Endothelial cell of umbilical vein (primary cell): ENCODE results near the gene TPP1. TPM values are rescaled to one million over a fixed set of nuclear protein-coding genes. Genes with fewer than 3 reads are reported as not detected.

Experiments used
- BruUV-seq: library from RNA; stranded (reverse); fragments of 400-500 nt; replicated peaks from 2 replicates; lab custom pipeline; 2021; lab: Mats Ljungman, UMichigan
- CTCF ChIA-PET: fragments of 300-600, 350-600 bp; sonication (Branson Sonifier 250); formaldehyde crosslinking; loops from one replicate; lab custom pipeline; 2021; ENCODE audit warnings: antibody characterized with exemption, inconsistent platforms; lab: Charles Lee
- POLR2A ChIA-PET: fragments of 300-600, 350-600 bp; sonication (Branson Sonifier 250); formaldehyde crosslinking; loops from one replicate; lab custom pipeline; 2021; ENCODE audit warnings: antibody characterized with exemption, inconsistent platforms; lab: Charles Lee
- DNase-seq: peaks from one replicate; pipeline ENCODE4 v3.0.0-alpha.2; 2011; ENCODE audit warnings: low read depth, low spot score
- FAIRE-seq: peaks from 2 replicates; lab custom pipeline; 2011; peaks lifted over from hg19 to GRCh38; lab: Jason Lieb, UNC
- H2AFZ ChIP-seq: 2 replicates; pipeline ENCODE4 v1.6.0; 2012; ENCODE audit warnings: low read depth, low read length, control low read depth, inconsistent platforms
- H3K27ac ChIP-seq: 2 replicates; pipeline ENCODE4 v1.5.1; 2011; ENCODE audit warnings: low read depth, mild to moderate bottlenecking, control low read depth, low read length, moderate library complexity; ENCODE audit not compliant: insufficient read depth
- H3K27me3 ChIP-seq, 2 experiments: 2 replicates each; pipeline versions ENCODE4 v1.6.0 to v1.6.1; 2011; ENCODE audit warnings: low read length in 2 of 2, mixed read lengths in 1 of 2; ENCODE audit not compliant: control insufficient read depth in 2 of 2, insufficient read depth in 2 of 2
- H3K36me3 ChIP-seq, 2 experiments: 2 replicates in 1 of 2; 3 replicates in 1 of 2; pipeline ENCODE4 v1.5.1; 2011; ENCODE audit warnings: low read length in 2 of 2, mild to moderate bottlenecking in 1 of 2, moderate library complexity in 1 of 2; ENCODE audit not compliant: control insufficient read depth in 2 of 2, insufficient read depth in 2 of 2; ENCODE audit errors: extremely low read depth in 1 of 2
- H3K4me1 ChIP-seq: 3 replicates; pipeline ENCODE4 v1.5.1; 2011; ENCODE audit warnings: mild to moderate bottlenecking, low read length; ENCODE audit not compliant: control insufficient read depth, insufficient read depth; ENCODE audit errors: extremely low read depth
- H3K4me2 ChIP-seq: 2 replicates; pipeline ENCODE4 v1.6.1; 2011; ENCODE audit warnings: low read length, control low read depth, mixed read lengths; ENCODE audit not compliant: insufficient read depth
- H3K4me3 ChIP-seq, 3 experiments: fragments of 200-600 bp in 1 of 3; sonication (generic), shearing (Covaris generic) in 1 of 3; replicated peaks in 1 of 3; 2 replicates each; pipeline ENCODE4 v1.5.1; 2011 to 2016; ENCODE audit warnings: control low read depth in 3 of 3, low read length in 3 of 3, mild to moderate bottlenecking in 2 of 3, inconsistent platforms in 1 of 3, low read depth in 1 of 3, moderate library complexity in 1 of 3; ENCODE audit not compliant: insufficient read depth in 1 of 3
- H3K79me2 ChIP-seq: 2 replicates; pipeline ENCODE4 v1.6.0; 2012; ENCODE audit warnings: low read length, inconsistent platforms; ENCODE audit not compliant: control insufficient read depth, insufficient read depth
- H3K9ac ChIP-seq: replicated peaks from 2 replicates; pipeline ENCODE3; 2011; ENCODE audit warnings: low read length, control low read depth; ENCODE audit not compliant: insufficient read depth; ENCODE audit errors: extremely low read depth
- H3K9me1 ChIP-seq: replicated peaks from 3 replicates; pipeline ENCODE4 v1.6.0; 2011; ENCODE audit warnings: mild to moderate bottlenecking, low read length; ENCODE audit not compliant: control insufficient read depth, insufficient read depth; ENCODE audit errors: extremely low read depth
- H3K9me3 ChIP-seq: replicated peaks from 2 replicates; pipeline ENCODE4 v1.5.1; 2012; ENCODE audit warnings: low read length, inconsistent platforms; ENCODE audit not compliant: control insufficient read depth, insufficient read depth
- H4K20me1 ChIP-seq: replicated peaks from 2 replicates; pipeline ENCODE3; 2011; ENCODE audit warnings: mild to moderate bottlenecking, low read length; ENCODE audit not compliant: control insufficient read depth, insufficient read depth; ENCODE audit errors: extremely low read depth
- CTCF ChIP-seq, 2 donors: IDR thresholded peaks; 1 replicate in 1 of 2; 2 replicates in 1 of 2; pipeline ENCODE4 v1.5.1; 2011; ENCODE audit warnings: low read length in 2 of 2, mild to moderate bottlenecking in 2 of 2, moderate library complexity in 2 of 2, control low read depth in 1 of 2, inconsistent platforms in 1 of 2, low read depth in 1 of 2; ENCODE audit not compliant: insufficient read depth in 1 of 2; ENCODE audit errors: extremely low read depth in 1 of 2
- EZH2 ChIP-seq: IDR thresholded peaks from 2 replicates; pipeline ENCODE4 v1.6.1; 2012; ENCODE audit warnings: borderline replicate concordance, low read depth, mild to moderate bottlenecking, moderate library complexity, low read length, inconsistent platforms; ENCODE audit not compliant: severe bottlenecking
- FOS ChIP-seq: IDR thresholded peaks from 2 replicates; pipeline ENCODE4 v1.6.1; 2011; ENCODE audit warnings: mild to moderate bottlenecking, low read length, moderate library complexity, borderline replicate concordance; ENCODE audit not compliant: insufficient read depth
- GATA2 ChIP-seq: IDR thresholded peaks from 2 replicates; pipeline ENCODE4 v1.7.0; 2011; ENCODE audit warnings: low read depth, mild to moderate bottlenecking, moderate library complexity, mixed read lengths, low read length; ENCODE audit not compliant: insufficient read length, insufficient read depth
- JUN ChIP-seq: IDR thresholded peaks from 2 replicates; pipeline ENCODE4 v1.6.1; 2011; ENCODE audit warnings: borderline replicate concordance, low read depth; ENCODE audit not compliant: insufficient read length, insufficient read depth
- MAX ChIP-seq: IDR thresholded peaks from 2 replicates; pipeline ENCODE4 v1.6.1; 2011; ENCODE audit not compliant: insufficient read depth, insufficient read length
- MYC ChIP-seq: IDR thresholded peaks from one replicate; pipeline ENCODE4 v1.6.1; 2011; ENCODE audit warnings: mild to moderate bottlenecking, low read depth, low read length
- POLR2A ChIP-seq: IDR thresholded peaks from 2 replicates; pipeline ENCODE4 v1.6.1; 2012; ENCODE audit warnings: low read depth, mild to moderate bottlenecking, control low read depth, low read length
- POLR2AphosphoS5 ChIP-seq: IDR thresholded peaks from 2 replicates; pipeline ENCODE4 v1.6.1; 2012; ENCODE audit warnings: low read depth, mild to moderate bottlenecking, control low read depth, low read length, moderate library complexity; ENCODE audit not compliant: insufficient read depth
- dilution Hi-C: fragments of 300-500 bp; cut with MboI; formaldehyde crosslinking; loops from one replicate; pipeline ENCODE4 v1.15.0; 2019; ENCODE audit warnings: low sequenced_read_pairs; ENCODE audit not compliant: extremely low pct_ligation_motif_present
- intact Hi-C: fragments of 100-400 bp; cut with micrococcal nuclease; formaldehyde crosslinking; loops from one replicate; pipeline ENCODE4 v1.10.0; 2022
- polyA plus RNA-seq, 4 experiments: library from polyadenylated mRNA; depleted of rRNA in 3 of 4; stranded (reverse) in 3 of 4; unstranded in 1 of 4; fragments of >200 nt; gene quantifications; 2 replicates each; pipeline versions ENCODE4 v1.2.1 to v1.2.3, GENCODE V29; 2011 to 2012; ENCODE audit warnings: missing spikeins in 1 of 4
- total RNA-seq: library from RNA; stranded (reverse); gene quantifications from 2 replicates; pipeline ENCODE4 v1.2.3, GENCODE V29; 2021

Gene TPP1
- total and polyA plus RNA-seq, 2 donors (not counting 3 experiments of a cell fraction or from before 2014, with no cell fraction given), result 124 to 224 TPM

- TF ChIP-seq POLR2AphosphoS5 (no peak), EZH2 (no peak), CTCF (IDR thresholded peaks at IDR 0.05; ENCODE audit: extremely low read depth in 1 of 2, insufficient read depth in 1 of 2, low read depth in 1 of 2, low read length in 2 of 2) (no peak), MAX (no peak), JUN (no peak), POLR2A (no peak), GATA2 (no peak), MYC (no peak), FOS (no peak)
- DNase-seq, result no peak
- ChIA-PET POLR2A (no interaction called here), CTCF (interaction anchor here (1.1 to 7.6 kb wide), 6 partner anchors 11 to 93 kb away, joined by 3 to 79 read pairs (median 10); partner anchors contain the start of gene MRPL17)
- BruUV-seq, result no TSS peak
- Histone ChIP-seq H4K20me1 (no peaks in the 10 kb centered on the region), H3K4me3 (no peak overlapping the region), H2AFZ (no peak overlapping the region), H3K9me3 (no peaks in the 10 kb centered on the region), H3K27ac (no peak overlapping the region), H3K4me2 (no peak overlapping the region), H3K9ac (no peak overlapping the region), H3K9me1 (no peaks in the 10 kb centered on the region), H3K36me3 (peaks cover 4 to 42% of the 10 kb centered on the region in 2 experiments), H3K27me3 (no peaks in the 10 kb centered on the region), H3K4me1 (peaks cover 6% of the 10 kb centered on the region), H3K79me2 (peaks cover 5% of the 10 kb centered on the region)
- intact Hi-C loops (no loop called here), dilution Hi-C loops (no loop called here)
- FAIRE-seq, result no peak
Measured at GRCh38 chr11:6623391-6624363, 4.5 kb upstream of the TPP1 start.
